GM23248 (cell line): Measurements from ENCODE around the gene RNF32.

Experiments used
- EZH2 ChIP-seq: fragments of 200-600 bp; sonication (generic); IDR thresholded peaks from 2 replicates; pipeline ENCODE4 v1.6.1; 2018; ENCODE audit warnings: antibody characterized with exemption, mild to moderate bottlenecking; ENCODE audit not compliant: insufficient read depth, poor library complexity, severe bottlenecking
- EZH2phosphoT487 ChIP-seq: fragments of 200-600 bp; sonication (generic); IDR thresholded peaks from 2 replicates; pipeline ENCODE4 v1.6.1; 2018; ENCODE audit warnings: antibody characterized with exemption, moderate library complexity, mild to moderate bottlenecking, low read depth; ENCODE audit not compliant: insufficient read depth

GRCh38 chr7:156669035-156669828 is 28.7 kb downstream of the RNF32 start:
- TF ChIP-seq EZH2, result no peak
- no peak for TF ChIP-seq EZH2phosphoT487
